Measurements from ENCODE around the gene BTN1A1. TPM values are rescaled to one million over a fixed set of nuclear protein-coding genes. Genes with fewer than 3 reads are reported as not detected.
A peak's percentile ranks its signal among the peaks of the same experiment; 100 is the strongest.
"Not testable (repeated sequence)": the region's sequence is repeated elsewhere in the genome, so short reads cannot be mapped to it uniquely, and the experiment has no call there.

BTN1A1 gene
- total RNA-seq, 2 experiments from 2014 or later: not detected

DNA sequence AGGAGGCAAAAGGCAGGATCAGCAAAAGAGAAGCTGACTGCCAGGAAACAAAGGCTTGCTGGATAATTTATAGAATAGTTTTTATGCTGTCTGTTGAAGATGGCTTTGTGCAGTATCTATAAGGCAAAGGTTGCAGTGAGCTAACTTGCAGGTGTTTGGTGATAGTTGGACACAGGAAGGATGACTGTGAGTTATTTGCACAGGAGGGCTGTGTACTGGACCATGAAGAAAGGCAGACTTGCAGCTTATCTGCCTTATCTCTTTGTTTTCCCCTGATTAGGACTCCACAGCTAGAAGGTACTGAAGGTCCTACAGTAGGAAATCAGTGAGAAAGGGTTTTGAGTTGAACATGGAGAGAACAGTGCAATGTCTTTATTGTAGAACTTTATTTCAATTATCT, 2.1 kb downstream of the BTN1A1 start:
- Mint-ChIP-seq H3K27ac (no peak overlapping the region), H3K9me3 (ENCODE audit: low read depth) (no peaks in the 10 kb centered on the region), H3K27me3 (peaks cover 44% of the 10 kb centered on the region), H3K4me3 (peak overlapping the region; percentile 60), H3K4me1 (peaks cover 10% of the 10 kb centered on the region), H3K36me3 (no peaks in the 10 kb centered on the region)
- DNase-seq: no peak
- ATAC-seq: peak; percentile 45
- CTCF ChIA-PET: no interaction called here

DNA sequence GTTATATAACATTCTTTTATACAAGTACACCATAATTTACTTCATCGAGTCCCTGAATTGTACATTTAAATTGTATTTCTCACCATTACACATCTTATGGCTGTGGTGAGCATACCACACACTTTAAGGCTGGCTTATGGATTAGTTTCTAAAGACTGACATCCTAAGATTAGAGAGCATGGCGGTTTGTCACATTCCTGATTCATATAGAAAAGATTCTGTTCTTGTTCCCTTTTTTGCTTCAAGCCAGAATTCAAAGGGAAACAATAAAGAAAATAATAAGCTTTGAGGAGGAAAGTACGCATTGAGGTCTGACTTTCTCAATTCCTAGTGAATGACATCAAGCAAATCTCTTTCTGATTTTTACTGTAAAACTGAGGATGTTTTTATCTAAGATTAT, 2.5 kb downstream of the BTN1A1 start:
- H3K36me3 Mint-ChIP-seq: no peaks in the 10 kb centered on the region
- ATAC-seq (no peak), DNase-seq (no peak)
- CTCF ChIA-PET: no interaction called here
- H3K4me3 Mint-ChIP-seq: no peak overlapping the region
- H3K9me3 Mint-ChIP-seq (ENCODE audit: low read depth): no peaks in the 10 kb centered on the region
- peaks cover 10% of the 10 kb centered on the region for H3K4me1 Mint-ChIP-seq
- no peak overlapping the region for H3K27ac Mint-ChIP-seq
- peaks cover 42% of the 10 kb centered on the region for H3K27me3 Mint-ChIP-seq

GRCh38 chr6:26507658-26508057, 7.6 kb downstream of the BTN1A1 start:
- H3K4me3 Mint-ChIP-seq: no peak overlapping the region
- DNase-seq (no peak), ATAC-seq (no peak)
- no peaks in the 10 kb centered on the region for H3K4me1 Mint-ChIP-seq
- no peak overlapping the region for H3K27ac Mint-ChIP-seq
- CTCF ChIA-PET: no interaction called here
- H3K9me3 Mint-ChIP-seq (ENCODE audit: low read depth): no peaks in the 10 kb centered on the region
- H3K27me3 Mint-ChIP-seq: peaks cover 21% of the 10 kb centered on the region
- H3K36me3 Mint-ChIP-seq: no peaks in the 10 kb centered on the region

- H3K27ac Mint-ChIP-seq; ATAC-seq; CTCF ChIA-PET; H3K4me3 Mint-ChIP-seq; H3K9me3 Mint-ChIP-seq (ENCODE audit: low read depth); DNase-seq; H3K27me3 Mint-ChIP-seq; H3K36me3 Mint-ChIP-seq; H3K4me1 Mint-ChIP-seq: not testable (repeated sequence)
Observed at GRCh38 chr6:26511033-26511432, 10.9 kb downstream of the BTN1A1 start.

DNA sequence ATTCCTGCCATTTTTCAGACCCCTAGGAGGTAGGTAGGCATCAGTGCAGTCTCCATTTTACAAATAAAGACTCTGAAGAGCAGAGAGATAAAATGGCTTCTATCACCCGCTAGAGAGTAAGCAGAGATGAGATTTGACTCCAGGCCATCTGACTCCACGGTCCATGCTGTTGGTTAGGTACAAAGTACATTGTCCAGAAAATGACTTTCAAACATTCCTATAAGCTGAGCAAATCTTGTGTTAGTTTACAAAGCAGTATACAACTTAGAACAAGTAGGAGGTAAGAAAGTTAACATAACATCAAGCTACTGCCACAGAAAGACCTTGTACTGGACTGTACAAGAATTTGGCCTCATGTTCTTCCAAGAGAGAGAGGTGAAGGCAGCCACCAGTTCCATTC, 14.9 kb downstream of the BTN1A1 start:
- H3K9me3 Mint-ChIP-seq (ENCODE audit: low read depth): no peaks in the 10 kb centered on the region
- DNase-seq (no peak), ATAC-seq (no peak)
- H3K4me1 Mint-ChIP-seq: peaks cover 5% of the 10 kb centered on the region
- H3K4me3 Mint-ChIP-seq: no peak overlapping the region
- H3K27ac Mint-ChIP-seq: no peak overlapping the region
- no peaks in the 10 kb centered on the region for H3K27me3 Mint-ChIP-seq
- CTCF ChIA-PET: no interaction called here
- H3K36me3 Mint-ChIP-seq: no peaks in the 10 kb centered on the region

DNA sequence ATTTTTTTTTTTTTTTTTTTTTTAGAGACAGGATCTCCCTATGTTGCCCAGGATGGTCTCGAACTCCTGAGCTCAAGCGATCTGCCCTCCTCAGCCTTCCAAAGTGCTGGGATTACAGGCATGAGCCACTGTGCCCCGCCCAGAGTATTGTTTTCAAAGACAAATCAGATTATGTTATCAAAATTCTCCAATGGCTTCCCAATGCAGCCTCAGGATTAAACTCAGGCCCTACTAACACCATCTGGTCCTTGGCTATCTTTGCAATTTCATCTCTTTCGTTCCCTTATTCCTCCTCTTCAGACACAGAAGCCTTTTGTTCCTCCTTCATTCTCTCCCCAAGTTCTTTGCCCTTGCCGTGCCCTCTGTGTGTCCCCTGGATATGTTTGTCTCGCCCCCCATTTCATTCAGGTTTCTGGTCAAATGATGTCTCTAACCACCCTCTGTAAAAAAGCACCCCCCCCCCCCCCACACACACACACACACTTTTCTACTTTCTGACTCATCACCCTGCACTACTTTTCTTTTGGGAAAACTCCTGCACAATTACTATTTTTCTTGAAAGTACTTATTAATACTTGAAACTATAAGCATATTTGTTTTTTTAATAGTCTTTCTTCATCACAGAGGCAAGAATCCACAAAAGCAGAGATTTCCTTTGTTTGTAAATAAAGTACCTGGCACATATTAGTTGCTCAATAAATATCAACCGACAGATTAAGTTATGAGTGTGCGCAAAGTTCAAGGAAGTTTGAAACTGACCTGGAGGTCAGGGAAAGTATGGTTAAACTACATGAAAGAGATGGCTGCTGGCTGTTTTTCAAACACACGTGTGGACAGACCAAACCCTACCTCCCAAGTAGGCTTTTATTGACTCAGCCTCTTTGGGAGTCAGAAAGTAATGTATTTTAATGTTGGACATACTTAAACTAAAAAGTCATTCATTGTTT, 16.7 kb downstream of the BTN1A1 start:
- CTCF ChIA-PET: no interaction called here

DNA sequence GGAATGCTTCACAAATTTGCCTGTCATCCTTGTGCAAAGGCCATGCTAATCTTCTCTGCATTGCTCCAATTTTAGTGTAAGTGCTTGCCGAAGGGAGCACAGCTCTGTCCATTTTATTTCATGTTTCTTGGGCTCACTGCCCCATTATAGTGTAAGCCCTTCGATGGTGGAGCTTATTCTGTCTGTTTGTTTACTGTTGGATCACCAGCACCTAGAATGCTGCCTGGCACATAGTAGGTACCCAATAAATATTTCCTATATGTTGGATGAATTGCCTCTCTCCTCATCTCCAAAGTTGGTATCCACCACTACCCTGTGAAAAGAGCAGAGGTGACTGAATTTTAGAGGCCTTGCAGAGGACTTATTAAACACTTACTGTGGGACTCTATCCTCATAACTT, 19.3 kb downstream of the BTN1A1 start:
- Mint-ChIP-seq H3K9me3 (ENCODE audit: low read depth) (no peaks in the 10 kb centered on the region), H3K4me1 (peaks cover 30% of the 10 kb centered on the region)

More for the DNA sequence above, 16.7 kb downstream of the BTN1A1 start:
- H3K27ac Mint-ChIP-seq: peak overlapping the region; percentile 31
- no peak overlapping the region for H3K4me3 Mint-ChIP-seq
- ATAC-seq: no peak
- H3K36me3 Mint-ChIP-seq: peaks cover 1% of the 10 kb centered on the region
- H3K9me3 Mint-ChIP-seq (ENCODE audit: low read depth): no peaks in the 10 kb centered on the region
- peaks cover 11% of the 10 kb centered on the region for H3K4me1 Mint-ChIP-seq
- no peaks in the 10 kb centered on the region for H3K27me3 Mint-ChIP-seq
- DNase-seq: no peak

DNA sequence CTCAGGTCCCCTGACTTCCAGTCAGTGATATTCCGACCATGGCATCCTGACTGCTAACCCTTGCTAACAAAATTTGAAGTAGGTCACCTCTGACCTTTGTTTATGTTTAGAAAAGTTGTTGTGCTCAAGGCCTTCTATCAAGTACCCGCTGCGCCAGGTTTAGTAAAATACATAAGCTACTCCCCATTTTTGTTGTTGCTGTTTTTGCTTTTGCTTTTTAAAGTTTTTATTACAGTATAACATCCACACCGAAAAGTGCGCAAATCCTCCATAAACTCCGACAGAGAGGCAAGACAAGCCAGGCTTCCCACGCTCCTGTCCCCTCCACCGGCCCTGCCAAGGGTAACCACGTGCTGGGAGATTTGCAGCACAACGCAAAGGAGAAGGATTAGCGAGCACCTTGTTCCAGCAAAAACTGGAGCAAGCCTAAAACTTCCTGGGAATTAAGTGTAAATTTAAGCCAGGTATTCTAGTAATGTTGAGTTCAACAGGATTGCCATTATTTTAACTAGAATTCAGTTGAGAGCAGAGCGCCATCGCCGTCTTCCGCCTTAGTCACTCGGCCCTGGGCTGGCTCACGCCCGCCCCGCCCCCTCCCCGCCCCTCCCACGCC, 20.2 kb downstream of the BTN1A1 start:
- no peaks in the 10 kb centered on the region for H3K27me3 Mint-ChIP-seq
- H3K27ac Mint-ChIP-seq: peak overlapping the region; percentile 93
- peaks cover 30% of the 10 kb centered on the region for H3K4me1 Mint-ChIP-seq
- H3K4me3 Mint-ChIP-seq: peak overlapping the region; percentile 74
- CTCF ChIA-PET: interaction anchor here (1.0 to 2.8 kb wide), 8 partner anchors 14 to 179 kb away, joined by 3 to 9 read pairs (median 3); partner anchors contain the start of gene HMGN4
- DNase-seq: no peak
- no peaks in the 10 kb centered on the region for H3K9me3 Mint-ChIP-seq (ENCODE audit: low read depth)
- H3K36me3 Mint-ChIP-seq: peaks cover 1% of the 10 kb centered on the region
- peak; percentile 20 for ATAC-seq

More for the DNA sequence above, 19.3 kb downstream of the BTN1A1 start:
- CTCF ChIA-PET: interaction anchor here (1.0 to 1.2 kb wide), 2 partner anchors 13 to 76 kb away, joined by 3 read pairs; no protein-coding TSS in a partner anchor
- ATAC-seq: no peak
- H3K27ac Mint-ChIP-seq: no peak overlapping the region
- no peak overlapping the region for H3K4me3 Mint-ChIP-seq
- H3K36me3 Mint-ChIP-seq: peaks cover 1% of the 10 kb centered on the region
- H3K27me3 Mint-ChIP-seq: no peaks in the 10 kb centered on the region
- DNase-seq: no peak

DNA sequence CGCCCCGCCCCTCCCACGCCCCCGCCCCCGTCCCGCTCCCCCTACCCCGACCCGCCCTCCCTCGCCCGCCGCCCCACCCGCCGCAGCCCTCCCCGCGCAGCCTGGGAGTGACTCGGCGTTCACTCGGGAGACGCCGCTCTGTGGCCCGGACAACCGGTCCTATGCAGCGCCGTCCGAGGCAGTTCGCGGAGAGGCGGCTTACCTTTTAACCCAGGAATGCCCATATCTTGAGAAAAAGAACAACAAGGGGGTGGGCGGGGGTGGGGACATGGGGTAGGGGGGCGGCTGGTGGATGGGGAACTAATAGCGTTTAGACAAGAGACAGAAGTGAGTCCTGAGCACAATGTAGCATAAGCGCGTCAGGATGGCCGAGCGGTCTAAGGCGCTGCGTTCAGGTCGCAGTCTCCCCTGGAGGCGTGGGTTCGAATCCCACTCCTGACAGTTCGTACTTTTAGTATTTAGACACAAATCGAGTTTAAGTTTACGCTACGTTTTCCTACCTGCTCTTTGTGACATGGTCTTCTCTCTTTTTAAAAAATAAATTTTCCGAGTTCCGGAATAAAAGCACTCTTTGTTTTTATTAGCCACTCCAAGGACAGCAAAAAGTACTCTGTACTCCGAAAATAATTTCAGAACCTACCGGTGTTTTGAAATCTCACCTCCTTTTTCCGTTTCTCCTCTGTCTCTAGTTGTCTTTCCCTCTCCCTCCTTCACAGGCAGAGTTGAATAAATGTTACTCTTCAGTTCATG, 20.9 kb downstream of the BTN1A1 start:
- H3K4me1 Mint-ChIP-seq: peaks cover 30% of the 10 kb centered on the region
- CTCF ChIA-PET: interaction anchor here (1.0 to 2.8 kb wide), 7 partner anchors 17 to 180 kb away, joined by 3 to 9 read pairs (median 3); partner anchors contain the start of gene HMGN4
- ATAC-seq (peak; percentile 75), DNase-seq (peak; percentile 90)
- peaks cover 3% of the 10 kb centered on the region for H3K36me3 Mint-ChIP-seq
- no peaks in the 10 kb centered on the region for H3K9me3 Mint-ChIP-seq (ENCODE audit: low read depth)
- H3K27ac Mint-ChIP-seq: peak overlapping the region; percentile 83
- no peaks in the 10 kb centered on the region for H3K27me3 Mint-ChIP-seq
- H3K4me3 Mint-ChIP-seq: peak overlapping the region; percentile 74

GRCh38 chr6:26521600-26522391, 21.7 kb downstream of the BTN1A1 start:
- Mint-ChIP-seq H3K4me1 (peaks cover 28% of the 10 kb centered on the region), H3K27ac (peak overlapping the region; percentile 88), H3K9me3 (ENCODE audit: low read depth) (no peaks in the 10 kb centered on the region), H3K36me3 (peaks cover 3% of the 10 kb centered on the region), H3K27me3 (no peaks in the 10 kb centered on the region), H3K4me3 (peak overlapping the region; percentile 74)
- ATAC-seq: peak; percentile 87
- CTCF ChIA-PET: interaction anchor here (1.1 to 2.8 kb wide), 6 partner anchors 11 to 48 kb away, joined by 3 to 9 read pairs (median 3); partner anchors contain the start of gene HMGN4
- peak; percentile 81 for DNase-seq

DNA sequence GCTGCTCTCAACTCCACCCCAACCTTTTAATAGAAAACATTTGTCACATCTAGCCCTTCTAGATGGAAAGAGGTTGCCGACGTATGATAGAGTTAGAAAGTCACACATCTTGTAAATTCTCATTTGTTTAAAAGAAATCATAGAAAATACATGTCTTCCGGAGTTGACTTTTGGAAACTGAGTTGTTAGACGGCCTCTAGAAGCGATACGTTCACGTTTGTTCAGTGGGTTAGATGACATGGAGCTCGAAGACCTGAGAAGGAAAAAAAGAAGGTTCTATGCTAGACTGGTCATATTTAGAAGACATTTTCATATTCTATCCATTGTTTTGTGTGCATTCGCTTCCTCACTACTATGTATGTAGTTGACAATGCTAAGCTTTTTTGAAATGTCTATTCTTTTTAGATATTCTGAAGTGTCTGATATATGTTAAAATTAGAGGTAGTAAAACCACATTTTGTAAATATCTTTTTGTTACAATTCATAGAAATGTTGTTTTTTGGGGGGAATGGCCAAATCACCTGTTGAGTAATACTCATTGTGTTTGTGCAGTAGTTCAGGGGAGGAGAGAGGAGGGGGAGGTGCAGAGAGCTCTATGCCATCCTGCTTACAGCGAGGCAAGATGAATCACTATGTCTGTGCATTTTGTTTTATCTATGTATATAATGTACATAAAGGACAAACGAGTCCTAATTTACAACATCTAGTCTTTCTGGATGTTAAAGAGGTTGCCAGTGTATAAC, 22.6 kb downstream of the BTN1A1 start:
- not testable (repeated sequence) for ATAC-seq; H3K27me3 Mint-ChIP-seq; H3K36me3 Mint-ChIP-seq; H3K9me3 Mint-ChIP-seq (ENCODE audit: low read depth)
- Mint-ChIP-seq H3K4me3 (peak overlapping the region; percentile 74), H3K27ac (peak overlapping the region; percentile 88), H3K4me1 (peaks cover 28% of the 10 kb centered on the region)
- CTCF ChIA-PET: interaction anchor here (1.1 to 2.8 kb wide), 4 partner anchors 10 to 49 kb away, joined by 3 to 9 read pairs (median 6); partner anchors contain the start of gene HMGN4
- peak; percentile 48 for DNase-seq

GRCh38 chr6:26524314-26524713, 24.2 kb downstream of the BTN1A1 start:
- not testable (repeated sequence) for H3K27me3 Mint-ChIP-seq; DNase-seq; H3K36me3 Mint-ChIP-seq; H3K27ac Mint-ChIP-seq; H3K9me3 Mint-ChIP-seq (ENCODE audit: low read depth); ATAC-seq; H3K4me3 Mint-ChIP-seq
- H3K4me1 Mint-ChIP-seq: peaks cover 28% of the 10 kb centered on the region
- CTCF ChIA-PET: interaction anchor here (1.3 kb wide), 1 partner anchor 9 kb away, joined by 4 read pairs; no protein-coding TSS in a partner anchor
